OCI-LY7 (cell line): ENCODE results near the gene PRR35.

Source experiments
- CTCF ChIP-seq: fragments of 200-600 bp; sonication (generic); conservative IDR thresholded peaks from 2 replicates; pipeline ENCODE4 v1.5.1; 2014; ENCODE audit warnings: mild to moderate bottlenecking, antibody characterized with exemption, low read length, moderate library complexity, mixed read lengths
- EZH2phosphoT487 ChIP-seq: fragments of 200-600 bp; sonication (generic); IDR thresholded peaks from 2 replicates; pipeline ENCODE4 v1.6.1; 2018; ENCODE audit warnings: low read depth, borderline replicate concordance, mild to moderate bottlenecking, mixed run types, antibody characterized with exemption, low read length, moderate library complexity, mixed read lengths

- TF ChIP-seq CTCF, result no peak
- no peak for TF ChIP-seq EZH2phosphoT487
Measured at GRCh38 chr16:588639-588888, 28.4 kb downstream of the PRR35 start.
